ENCODE data around the gene DMRTA1.
"Not testable (repeated sequence)": the region's sequence is repeated elsewhere in the genome, so short reads cannot be mapped to it uniquely, and the experiment has no call there.

DMRTA1 gene

DNA sequence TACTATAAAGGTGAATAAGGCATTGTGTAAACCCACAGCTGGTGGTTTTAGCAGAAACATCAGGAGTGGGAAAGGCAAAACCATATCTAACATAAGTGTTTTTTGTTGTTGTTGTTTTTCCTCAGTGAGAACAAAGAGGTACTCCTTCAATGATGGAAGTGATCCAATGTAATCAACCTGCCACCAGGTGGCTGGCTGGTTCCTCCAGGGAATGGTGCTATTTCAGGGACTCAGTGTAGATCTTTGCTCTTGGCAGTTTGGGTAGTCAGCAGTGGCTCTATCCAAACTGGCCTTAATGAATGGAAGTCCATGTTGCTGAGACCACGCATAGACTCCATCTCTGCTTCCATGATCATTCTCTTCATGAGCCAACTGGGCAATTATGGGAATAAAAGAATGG lies 10.8 kb downstream of the DMRTA1 start:
- no peak for DNase-seq

DNA sequence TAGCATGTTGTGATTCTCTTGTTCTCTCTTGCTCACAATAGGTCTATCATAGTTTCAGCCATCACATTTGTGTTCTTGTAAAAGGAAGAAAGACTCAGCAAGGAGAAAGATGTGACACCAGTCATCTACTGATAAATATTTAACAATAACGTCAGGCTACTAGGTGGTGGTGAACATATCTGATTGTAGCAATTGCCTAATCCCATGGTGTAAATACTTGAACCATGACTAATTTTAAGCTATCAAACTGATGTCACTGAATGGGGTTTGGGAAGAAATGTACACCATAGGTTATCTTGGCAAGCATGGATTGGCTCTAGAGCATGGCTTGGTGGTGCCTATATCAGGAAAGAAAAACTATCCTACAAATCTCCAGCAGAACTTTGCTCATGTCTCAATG lies 16.6 kb downstream of the DMRTA1 start:
- no peak for DNase-seq

DNA sequence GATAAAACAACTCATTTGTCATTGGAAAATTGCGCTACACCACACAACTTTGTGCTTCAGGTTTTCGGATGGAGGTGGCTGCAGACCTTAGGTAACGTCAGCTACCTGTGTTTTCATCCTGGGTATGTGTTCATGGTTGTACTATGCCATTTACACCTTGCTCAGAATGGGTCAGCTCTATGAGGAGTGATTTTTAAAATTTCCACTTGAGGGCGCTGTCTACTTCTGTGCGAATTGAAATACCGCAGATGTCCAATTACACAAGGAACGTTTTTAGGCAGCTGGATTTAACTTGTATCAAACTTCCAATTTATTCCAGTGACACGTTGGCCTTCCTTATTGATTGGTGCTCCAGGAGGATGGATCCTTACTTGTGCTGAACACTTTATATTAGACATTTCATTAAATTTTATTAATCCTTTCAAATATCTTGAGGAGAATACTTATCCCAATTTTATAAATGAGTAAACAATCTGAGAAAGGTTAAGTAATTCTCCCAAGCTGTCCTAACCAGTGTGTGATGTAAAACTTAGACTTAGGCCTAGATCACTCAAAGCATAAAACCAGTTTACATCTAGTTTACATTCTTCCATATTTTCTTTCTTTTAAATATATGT lies 23.4 kb downstream of the DMRTA1 start:
- DNase-seq, result peak; percentile 31

DNA sequence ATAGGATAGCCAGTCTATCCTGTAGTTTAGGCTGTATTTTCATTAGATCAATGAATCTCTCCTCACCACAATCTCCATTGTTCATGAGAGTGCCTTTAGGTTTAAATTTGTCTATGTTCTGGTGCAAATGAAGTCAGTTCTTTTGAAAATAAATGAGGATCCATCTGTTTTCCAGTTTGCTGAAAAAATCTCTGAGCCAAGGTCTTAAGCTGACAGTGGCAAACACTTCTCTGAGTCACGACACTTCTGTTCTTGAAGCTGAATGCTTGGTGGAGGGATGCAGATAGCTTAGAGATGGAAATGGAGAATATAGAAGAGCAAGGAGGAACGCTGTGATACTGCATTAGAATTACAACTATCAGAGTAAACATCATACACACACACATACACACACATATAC lies 34.9 kb downstream of the DMRTA1 start:
- DNase-seq, result no peak

DNA sequence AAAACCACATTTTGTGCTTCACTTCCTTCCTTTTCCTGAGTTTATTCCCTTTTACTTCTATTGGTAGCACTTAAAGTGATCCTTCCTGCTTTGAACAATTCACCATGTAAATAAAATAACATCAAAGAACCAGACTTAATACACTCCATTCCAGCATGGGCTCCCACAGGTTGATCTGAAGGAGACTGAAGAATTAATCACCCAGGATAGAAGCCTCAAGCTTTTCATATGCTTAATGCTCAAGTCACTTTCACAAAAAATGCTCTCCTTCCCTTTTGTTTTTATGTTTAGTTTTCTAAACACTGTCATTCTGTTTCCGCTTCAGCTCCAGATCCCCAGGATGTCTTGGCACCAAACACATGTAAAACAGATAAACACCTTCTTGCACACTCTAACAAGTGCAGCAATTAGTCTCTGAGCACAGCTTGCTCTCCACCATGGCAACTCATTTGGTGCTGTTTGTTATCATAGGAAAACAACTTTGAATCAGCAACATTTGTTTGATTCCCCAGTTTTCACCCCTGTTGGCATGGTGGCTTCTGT lies 37.0 kb downstream of the DMRTA1 start:
- no peak for DNase-seq

DNA sequence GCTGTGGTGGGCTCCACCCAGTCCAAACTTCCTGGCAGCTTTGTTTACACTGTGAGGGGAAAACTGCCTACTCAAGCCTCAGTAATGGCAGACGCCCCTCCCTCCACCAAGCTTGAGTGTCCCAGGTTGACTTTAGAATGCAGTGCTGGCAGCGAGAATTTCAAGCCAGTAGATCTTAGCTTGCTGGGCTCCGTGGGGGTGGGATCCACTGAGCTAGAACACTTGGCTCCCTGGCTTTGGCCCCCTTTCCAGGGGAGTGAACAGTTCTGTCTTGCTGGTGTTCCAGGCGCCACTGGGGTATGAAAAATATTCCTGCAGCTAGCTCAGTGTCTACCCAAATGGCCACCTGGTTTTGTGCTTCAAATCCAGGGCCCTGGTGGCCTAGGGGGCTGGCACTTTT lies 49.6 kb downstream of the DMRTA1 start:
- not testable (repeated sequence) for DNase-seq
